SK-N-SH (cell line): ENCODE results near the gene FCHSD2. TPM values are rescaled to one million over a fixed set of nuclear protein-coding genes. Genes with fewer than 3 reads are reported as not detected.

Source experiments
- CTCF ChIA-PET: fragments of 300-600, 350-600 bp; formaldehyde crosslinking; extraction: SDS; loops from one replicate; lab custom pipeline; 2021; lab: Yijun Ruan, JAX
- POLR2A ChIA-PET: fragments of 350-600 bp; sonication (Branson Sonifier 250); formaldehyde crosslinking; extraction: SDS; loops from one replicate; lab custom pipeline; 2020; ENCODE audit warnings: antibody characterized with exemption, inconsistent platforms; lab: Yijun Ruan, JAX
- DNase-seq: peaks from one replicate; pipeline ENCODE4 v3.0.0; 2012
- H2AFZ ChIP-seq: fragments of 200-600 bp; sonication (generic); 2 replicates; pipeline ENCODE4 v1.8.1; 2016; ENCODE audit warnings: antibody characterized with exemption, mild to moderate bottlenecking, low read depth
- H3F3A ChIP-seq: fragments of 200-600 bp; sonication (generic); replicated peaks from 2 replicates; pipeline ENCODE3; 2016; ENCODE audit warnings: antibody characterized with exemption, mild to moderate bottlenecking; ENCODE audit not compliant: insufficient read depth
- H3K27ac ChIP-seq, 2 experiments: fragments of 200-500 bp in 1 of 2; fragments of 200-600 bp in 1 of 2; sonication (Bioruptor generic) in 1 of 2; sonication (generic), shearing (Covaris generic) in 1 of 2; 2 replicates each; pipeline versions ENCODE4 v1.5.1 to v1.6.1; 2014 to 2016; ENCODE audit warnings: low read depth in 2 of 2, inconsistent platforms in 1 of 2, low read length in 1 of 2, mild to moderate bottlenecking in 1 of 2, mixed read lengths in 1 of 2
- H3K27me3 ChIP-seq: fragments of 200-600 bp; sonication (generic), shearing (Covaris generic); 2 replicates; pipeline ENCODE4 v1.6.1; 2016; ENCODE audit warnings: mixed run types; ENCODE audit not compliant: insufficient read depth
- H3K36me3 ChIP-seq, 2 experiments: fragments of 200-500 bp in 1 of 2; fragments of 200-600 bp in 1 of 2; sonication (Bioruptor generic) in 1 of 2; sonication (generic) in 1 of 2; replicated peaks in 1 of 2; 2 replicates each; pipeline versions ENCODE3 to v1.5.1; 2014 to 2016; ENCODE audit warnings: low read length in 1 of 2, mild to moderate bottlenecking in 1 of 2; ENCODE audit not compliant: insufficient read depth in 2 of 2, control insufficient read depth in 1 of 2
- H3K4me1 ChIP-seq, 2 experiments: fragments of 200-500 bp in 1 of 2; fragments of 200-600 bp in 1 of 2; sonication (Bioruptor generic) in 1 of 2; sonication (generic), shearing (Covaris generic) in 1 of 2; 2 replicates each; pipeline versions ENCODE4 v1.5.1 to v1.6.1; 2014 to 2016; ENCODE audit warnings: low read depth in 1 of 2, low read length in 1 of 2, mixed run types in 1 of 2; ENCODE audit not compliant: insufficient read depth in 2 of 2, control insufficient read depth in 1 of 2
- H3K4me2 ChIP-seq: fragments of 200-600 bp; sonication (generic), shearing (Covaris generic); 2 replicates; pipeline ENCODE4 v1.6.1; 2017; ENCODE audit warnings: mixed run types
- H3K4me3 ChIP-seq, 2 experiments: fragments of 200-500 bp in 1 of 2; fragments of 200-600 bp in 1 of 2; sonication (Bioruptor generic) in 1 of 2; sonication (generic), shearing (Covaris generic) in 1 of 2; 2 replicates each; pipeline versions ENCODE4 v1.5.1 to v1.8.1; 2014 to 2016; ENCODE audit warnings: low read depth in 2 of 2, inconsistent platforms in 1 of 2, low read length in 1 of 2, mild to moderate bottlenecking in 1 of 2, mixed read lengths in 1 of 2, moderate library complexity in 1 of 2
- H3K79me2 ChIP-seq: fragments of 200-600 bp; sonication (generic); 2 replicates; pipeline ENCODE4 v1.8.1; 2017; ENCODE audit warnings: mild to moderate bottlenecking; ENCODE audit not compliant: insufficient read depth
- H3K9ac ChIP-seq: fragments of 200-600 bp; sonication (generic); 2 replicates; pipeline ENCODE4 v1.6.1; 2017; ENCODE audit warnings: mixed run types
- H3K9me2 ChIP-seq: fragments of 200-600 bp; sonication (generic); 2 replicates; pipeline ENCODE4 v1.6.1; 2017; ENCODE audit warnings: mixed run types
- H3K9me3 ChIP-seq: fragments of 200-600 bp; sonication (generic); 2 replicates; pipeline ENCODE4 v1.6.1; 2017; ENCODE audit warnings: mixed run types, mild to moderate bottlenecking, moderate library complexity
- H4K20me1 ChIP-seq: fragments of 200-600 bp; sonication (generic); 2 replicates; pipeline ENCODE4 v1.6.1; 2017; ENCODE audit warnings: mild to moderate bottlenecking, mixed run types; ENCODE audit not compliant: insufficient read depth
- ELF1 ChIP-seq: IDR thresholded peaks from 2 replicates; pipeline ENCODE4 v1.4.0; 2012
- EP300 ChIP-seq, 2 experiments: IDR thresholded peaks; 2 replicates each; pipeline versions ENCODE4 v1.4.0 to v1.6.1; 2012; ENCODE audit warnings: borderline replicate concordance in 1 of 2, low read depth in 1 of 2, low read length in 1 of 2
- FOSL2 ChIP-seq: IDR thresholded peaks from 2 replicates; pipeline ENCODE4 v1.4.0; 2012; ENCODE audit warnings: low read depth, mild to moderate bottlenecking, moderate library complexity, borderline replicate concordance
- FOXJ3 ChIP-seq: sonication (generic); formaldehyde crosslinking; IDR thresholded peaks from 2 replicates; pipeline ENCODE4 v1.5.1; 2020; ENCODE audit warnings: mild to moderate bottlenecking, missing genetic modification reagents
- FOXM1 ChIP-seq: IDR thresholded peaks from 2 replicates; pipeline ENCODE4 v1.4.0; 2012; ENCODE audit warnings: low read depth, mild to moderate bottlenecking
- GABPA ChIP-seq: IDR thresholded peaks from 2 replicates; pipeline ENCODE4 v1.4.0; 2012; ENCODE audit warnings: low read depth, mild to moderate bottlenecking
- JUND ChIP-seq: IDR thresholded peaks from 2 replicates; pipeline ENCODE4 v1.4.0; 2012
- MEF2A ChIP-seq: IDR thresholded peaks from 2 replicates; pipeline ENCODE4 v1.4.0; 2012; ENCODE audit warnings: low read depth, borderline replicate concordance
- MXI1 ChIP-seq: IDR thresholded peaks from 2 replicates; pipeline ENCODE4 v1.6.1; 2012; ENCODE audit warnings: mild to moderate bottlenecking, low read depth, low read length, improper control_type of control experiment
- NFIC ChIP-seq: IDR thresholded peaks from 2 replicates; pipeline ENCODE4 v1.4.0; 2012; ENCODE audit warnings: borderline replicate concordance
- NRF1 ChIP-seq: IDR thresholded peaks from 2 replicates; pipeline ENCODE4 v1.6.1; 2012; ENCODE audit warnings: low read depth, mild to moderate bottlenecking, low read length
- POLR2AphosphoS5 ChIP-seq: IDR thresholded peaks from 2 replicates; pipeline ENCODE4 v1.6.1; 2012; ENCODE audit warnings: low read depth, low read length
- RFX5 ChIP-seq: IDR thresholded peaks from 2 replicates; pipeline ENCODE4 v1.6.1; 2012; ENCODE audit warnings: mild to moderate bottlenecking, improper control_type of control experiment, low read length
- RXRA ChIP-seq: IDR thresholded peaks from 2 replicates; pipeline ENCODE4 v1.4.0; 2012; ENCODE audit warnings: low read depth, mild to moderate bottlenecking, borderline replicate concordance
- SIN3A ChIP-seq: IDR thresholded peaks from 2 replicates; pipeline ENCODE4 v1.6.1; 2012; ENCODE audit warnings: low read depth, mild to moderate bottlenecking, low read length, moderate library complexity, borderline replicate concordance
- SMC3 ChIP-seq: IDR thresholded peaks from 2 replicates; pipeline ENCODE4 v1.6.1; 2012; ENCODE audit warnings: low read depth, low read length, improper control_type of control experiment
- USF2 ChIP-seq: fragments of 150-350 bp; IDR thresholded peaks from 2 replicates; pipeline ENCODE4 v1.6.1; 2017; ENCODE audit warnings: antibody characterized with exemption, low read length, low read depth, borderline replicate concordance
- WGBS: methylation state at CpG from one replicate; pipeline ENCODE4 v1.1.6; 2017; ENCODE audit warnings: low lambda C conversion rate; 5-methylcytosine and 5-hydroxymethylcytosine counted together
- polyA plus RNA-seq, 3 experiments: library from polyadenylated mRNA; depleted of rRNA; stranded (reverse); fragments of >200 nt; gene quantifications; 2 replicates each; pipeline ENCODE4 v1.2.3, GENCODE V29; 2012
- TF ChIP-seq, protein P1 (sequence below): IDR thresholded peaks from 2 replicates; pipeline ENCODE4; 2012
- TF ChIP-seq, protein P2 (sequence below): IDR thresholded peaks from 2 replicates; pipeline ENCODE4 v1.4.0; 2012; ENCODE audit warnings: low read depth, borderline replicate concordance

Gene FCHSD2
- polyA plus RNA-seq, 1 of the 3 experiments (the other 2 are of a cell fraction), result 10.4 TPM

- H3K4me1 ChIP-seq, result no peaks in the 10 kb centered on the region; a peak in 1 of 4 replicates
- H3K27ac ChIP-seq, result peak overlapping the region in 1 of 2 experiments; percentile 31; a peak in 1 of 4 replicates
- DNase-seq, result no peak
- H3F3A ChIP-seq, result peaks cover 13% of the 10 kb centered on the region
- H3K36me3 ChIP-seq, result peaks cover 3 to 4% of the 10 kb centered on the region in 2 experiments
- H3K9me2 ChIP-seq, result no peaks in the 10 kb centered on the region
- H2AFZ ChIP-seq, result no peak overlapping the region
- WGBS, result 61% methylated on average over 5 of the region's 5 CpGs
- POLR2A ChIA-PET, result no interaction called here
- H3K9me3 ChIP-seq, result no peaks in the 10 kb centered on the region
- H3K4me2 ChIP-seq, result no peak overlapping the region
- CTCF ChIA-PET, result interaction anchor here (0.9 to 2.3 kb wide), 3 partner anchors 90 to 322 kb away, joined by 3 to 6 read pairs (median 5); partner anchors contain the start of gene FCHSD2
- H3K9ac ChIP-seq, result no peak overlapping the region
- H3K27me3 ChIP-seq, result no peaks in the 10 kb centered on the region
- H4K20me1 ChIP-seq, result no peaks in the 10 kb centered on the region
- TF ChIP-seq, protein P1, sequence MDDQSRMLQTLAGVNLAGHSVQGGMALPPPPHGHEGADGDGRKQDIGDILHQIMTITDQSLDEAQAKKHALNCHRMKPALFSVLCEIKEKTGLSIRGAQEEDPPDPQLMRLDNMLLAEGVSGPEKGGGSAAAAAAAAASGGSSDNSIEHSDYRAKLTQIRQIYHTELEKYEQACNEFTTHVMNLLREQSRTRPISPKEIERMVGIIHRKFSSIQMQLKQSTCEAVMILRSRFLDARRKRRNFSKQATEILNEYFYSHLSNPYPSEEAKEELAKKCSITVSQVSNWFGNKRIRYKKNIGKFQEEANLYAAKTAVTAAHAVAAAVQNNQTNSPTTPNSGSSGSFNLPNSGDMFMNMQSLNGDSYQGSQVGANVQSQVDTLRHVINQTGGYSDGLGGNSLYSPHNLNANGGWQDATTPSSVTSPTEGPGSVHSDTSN, result peak; percentile 75
- TF ChIP-seq JUND, result peak; percentile 31; the same call in 1 of the 2 replicates
- no peak for TF ChIP-seq MXI1
- TF ChIP-seq FOXJ3 (CRISPR knock-in tag), result no peak
- no peak for TF ChIP-seq SMC3
- TF ChIP-seq NFIC, result peak; percentile 19; the same call in 1 of the 2 replicates
- peak in 1 of 2 experiments; percentile 30; a peak in 1 of 4 replicates for TF ChIP-seq EP300 (IDR thresholded peaks at IDR 0.05; ENCODE audit: borderline replicate concordance in 1 of 2, low read depth in 1 of 2, low read length in 1 of 2)
- TF ChIP-seq POLR2AphosphoS5, result 0 out of 2 replicates have a peak, but pooled peaks have one; percentile 24
- TF ChIP-seq RFX5, result no peak
- no peak for TF ChIP-seq MEF2A
- no peaks in the 10 kb centered on the region for H3K79me2 ChIP-seq
- H3K4me3 ChIP-seq, result no peak overlapping the region
These were observed 220.9 kb downstream of the FCHSD2 start for GRCh38 chr11:72921028-72921716.

- no peak for DNase-seq
- Histone ChIP-seq H2AFZ (no peak overlapping the region), H3K36me3 (peaks cover 4 to 5% of the 10 kb centered on the region in 2 experiments), H3K27me3 (no peaks in the 10 kb centered on the region), H3K79me2 (no peaks in the 10 kb centered on the region), H3K9me2 (no peaks in the 10 kb centered on the region), H3K4me3 (no peak overlapping the region), H3K27ac (no peak overlapping the region), H4K20me1 (no peaks in the 10 kb centered on the region), H3K4me1 (no peaks in the 10 kb centered on the region; a peak in 1 of 4 replicates), H3K9ac (no peak overlapping the region), H3K4me2 (no peak overlapping the region), H3K9me3 (no peaks in the 10 kb centered on the region), H3F3A (peaks cover 13% of the 10 kb centered on the region)
- TF ChIP-seq RFX5 (no peak), GABPA (no peak), ELF1 (no peak), FOSL2 (no peak), USF2 (no peak), FOXM1 (no peak), SIN3A (no peak), SMC3 (no peak), RXRA (no peak), NRF1 (no peak), MXI1 (no peak), POLR2AphosphoS5 (no peak)
- TF ChIP-seq, protein P1, result no peak
- TF ChIP-seq, protein P2, sequence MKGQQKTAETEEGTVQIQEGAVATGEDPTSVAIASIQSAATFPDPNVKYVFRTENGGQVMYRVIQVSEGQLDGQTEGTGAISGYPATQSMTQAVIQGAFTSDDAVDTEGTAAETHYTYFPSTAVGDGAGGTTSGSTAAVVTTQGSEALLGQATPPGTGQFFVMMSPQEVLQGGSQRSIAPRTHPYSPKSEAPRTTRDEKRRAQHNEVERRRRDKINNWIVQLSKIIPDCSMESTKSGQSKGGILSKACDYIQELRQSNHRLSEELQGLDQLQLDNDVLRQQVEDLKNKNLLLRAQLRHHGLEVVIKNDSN, result no peak
- ChIA-PET POLR2A (no interaction called here), CTCF (interaction anchor here (0.7 to 1.9 kb wide), 3 partner anchors 223 to 375 kb away, joined by 3 to 8 read pairs (median 4); no protein-coding TSS in a partner anchor)
These were observed 222.1 kb downstream of the FCHSD2 start for GRCh38 chr11:72920001-72920400.
